Middle frontal gyrus (tissue), 1 donor: ENCODE data around the gene CRIM1.

ENCODE experiments used
- DNase-seq: peaks from one replicate; pipeline ENCODE4 v3.0.0-alpha.2; 2015; ENCODE audit warnings: low spot score; ENCODE audit errors: extremely low spot score

Gene CRIM1

GRCh38 chr2:36371070-36371874 lies 15.7 kb downstream of the CRIM1 start:
- no peak for DNase-seq

GRCh38 chr2:36371928-36372391 lies 16.4 kb downstream of the CRIM1 start:
- DNase-seq: no peak

- DNase-seq: no peak
Observed at GRCh38 chr2:36373149-36373926, 17.8 kb downstream of the CRIM1 start.

- no peak for DNase-seq
Observed at GRCh38 chr2:36374585-36374984, 19.0 kb downstream of the CRIM1 start.

GRCh38 chr2:36376319-36376765 lies 20.8 kb downstream of the CRIM1 start:
- DNase-seq: no peak

GRCh38 chr2:36376992-36377738 lies 21.6 kb downstream of the CRIM1 start:
- no peak for DNase-seq

GRCh38 chr2:36379710-36380448 lies 24.3 kb downstream of the CRIM1 start:
- no peak for DNase-seq

GRCh38 chr2:36380624-36381481 lies 25.3 kb downstream of the CRIM1 start:
- no peak for DNase-seq

- no peak for DNase-seq
Observed at GRCh38 chr2:36381993-36382392, 26.4 kb downstream of the CRIM1 start.

GRCh38 chr2:36382472-36382871 lies 26.9 kb downstream of the CRIM1 start:
- no peak for DNase-seq

- no peak for DNase-seq
Observed at GRCh38 chr2:36383726-36384125, 28.1 kb downstream of the CRIM1 start.

- no peak for DNase-seq
Observed at GRCh38 chr2:36384454-36384853, 28.9 kb downstream of the CRIM1 start.

- no peak for DNase-seq
Observed at GRCh38 chr2:36385603-36386002, 30.0 kb downstream of the CRIM1 start.

- DNase-seq: no peak
Observed at GRCh38 chr2:36387258-36387916, 31.8 kb downstream of the CRIM1 start.

- DNase-seq: no peak
Observed at GRCh38 chr2:36388472-36388871, 32.9 kb downstream of the CRIM1 start.

- no peak for DNase-seq
Observed at GRCh38 chr2:36389091-36389564, 33.5 kb downstream of the CRIM1 start.

GRCh38 chr2:36389577-36389976 lies 34.0 kb downstream of the CRIM1 start:
- DNase-seq: no peak

- no peak for DNase-seq
Observed at GRCh38 chr2:36392571-36393255, 37.1 kb downstream of the CRIM1 start.

- DNase-seq: no peak
Observed at GRCh38 chr2:36393738-36394256, 38.2 kb downstream of the CRIM1 start.
